CD4-positive, alpha-beta T cell treated with Interleukin-4 for 1 hour (primary cell): Measurements from ENCODE around the gene IMMP2L.

Experiments used
- DNase-seq, 2 donors: peaks; one replicate each; pipeline ENCODE4 v3.0.0-alpha.2; 2020 to 2022

Gene IMMP2L

DNA sequence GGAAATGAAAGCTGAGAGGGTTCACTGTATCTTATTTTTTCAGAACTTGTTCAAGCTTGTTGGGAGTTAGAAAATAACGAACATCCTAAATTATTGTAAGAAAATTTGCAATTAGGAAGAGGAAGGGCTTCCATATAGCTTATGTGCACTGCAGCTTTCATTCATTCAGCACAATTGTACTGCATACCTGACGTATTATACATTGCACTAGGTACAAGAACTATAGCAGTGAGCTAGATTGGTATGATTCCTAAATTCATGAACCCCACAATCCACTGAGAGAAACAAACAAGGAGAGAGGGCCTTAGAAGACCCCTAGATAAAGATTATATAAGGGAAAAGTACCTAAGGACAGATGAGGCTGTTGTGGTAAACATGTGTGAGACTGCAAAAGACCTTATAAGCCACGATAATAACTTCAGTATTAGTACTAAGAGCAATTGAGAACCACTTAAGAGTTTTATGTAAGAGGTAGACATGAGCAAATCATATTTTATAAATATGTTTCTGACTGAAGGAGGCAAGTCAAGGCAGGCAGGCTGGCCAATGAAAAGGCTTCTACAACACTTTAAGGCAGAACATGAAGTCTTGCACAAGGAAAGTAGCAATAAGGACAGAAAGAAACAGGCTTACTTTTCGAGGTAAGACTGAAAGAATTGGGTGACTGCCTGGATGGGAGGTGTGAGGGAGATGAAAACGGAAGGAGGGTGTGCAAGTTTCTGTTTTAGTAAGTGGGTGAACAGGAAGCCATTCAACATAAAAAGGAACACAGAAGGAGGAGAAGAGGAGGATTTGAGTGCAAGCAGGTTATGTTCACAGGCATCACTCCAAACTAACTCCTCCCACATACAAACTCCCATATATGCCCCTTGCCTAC lies 549.3 kb downstream of the IMMP2L start:
- DNase-seq = peak; percentile 31 to 51

DNA sequence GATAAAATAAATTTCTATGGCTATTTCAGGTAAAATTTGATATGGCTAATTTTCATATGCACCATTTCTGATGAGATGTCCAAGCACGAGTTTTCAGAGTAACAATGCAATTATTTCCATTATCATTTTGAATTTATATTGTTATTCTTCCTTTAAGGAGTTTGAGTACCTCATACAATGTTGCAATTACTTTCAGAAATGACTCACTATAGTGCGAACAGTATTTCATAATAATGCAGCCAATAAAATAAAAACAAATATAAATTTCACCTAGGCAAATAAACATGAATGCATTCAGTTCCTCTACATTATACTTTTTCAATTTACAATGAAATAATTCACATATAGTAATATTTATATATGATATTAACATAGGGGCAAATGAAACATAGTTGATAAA lies 550.1 kb downstream of the IMMP2L start:
- DNase-seq = no peak

DNA sequence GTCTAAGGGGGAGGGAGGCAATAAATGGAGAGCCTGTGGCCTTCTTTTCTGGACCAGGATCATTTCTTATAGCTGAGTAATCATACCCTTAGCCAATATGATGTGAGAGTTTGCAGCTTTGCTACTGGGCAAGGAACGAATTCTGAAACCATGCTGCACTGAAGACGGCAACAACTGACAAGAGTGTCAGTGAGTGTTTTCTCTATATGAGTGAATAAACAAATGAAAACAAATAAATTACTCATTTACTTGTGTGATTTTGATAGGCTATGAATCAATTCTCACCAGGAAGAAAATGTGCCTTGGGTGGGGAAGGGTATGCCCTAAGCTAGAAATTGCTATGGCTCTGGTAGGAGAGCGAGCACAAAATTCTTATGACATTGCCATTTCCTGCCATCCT lies 550.8 kb downstream of the IMMP2L start:
- no peak for DNase-seq

DNA sequence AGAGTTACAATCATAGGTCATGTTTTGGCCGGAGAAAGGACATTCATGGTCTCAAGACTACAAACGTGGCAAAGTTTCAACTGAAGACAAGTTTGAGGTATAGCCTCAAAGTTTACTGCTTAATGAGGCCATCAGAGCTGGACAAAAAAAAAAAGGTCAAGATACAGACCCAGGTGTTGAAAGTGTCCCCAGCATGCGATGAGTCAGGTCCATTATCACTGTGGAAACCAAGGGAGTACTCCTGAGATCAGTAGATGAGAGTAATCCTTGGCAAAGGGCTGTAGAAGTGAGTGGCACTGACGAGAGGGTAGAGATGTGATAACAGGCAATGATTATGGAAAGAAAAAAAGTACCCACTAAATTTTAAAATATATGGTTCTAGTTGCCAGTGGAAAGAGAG lies 551.5 kb downstream of the IMMP2L start:
- DNase-seq = no peak

DNA sequence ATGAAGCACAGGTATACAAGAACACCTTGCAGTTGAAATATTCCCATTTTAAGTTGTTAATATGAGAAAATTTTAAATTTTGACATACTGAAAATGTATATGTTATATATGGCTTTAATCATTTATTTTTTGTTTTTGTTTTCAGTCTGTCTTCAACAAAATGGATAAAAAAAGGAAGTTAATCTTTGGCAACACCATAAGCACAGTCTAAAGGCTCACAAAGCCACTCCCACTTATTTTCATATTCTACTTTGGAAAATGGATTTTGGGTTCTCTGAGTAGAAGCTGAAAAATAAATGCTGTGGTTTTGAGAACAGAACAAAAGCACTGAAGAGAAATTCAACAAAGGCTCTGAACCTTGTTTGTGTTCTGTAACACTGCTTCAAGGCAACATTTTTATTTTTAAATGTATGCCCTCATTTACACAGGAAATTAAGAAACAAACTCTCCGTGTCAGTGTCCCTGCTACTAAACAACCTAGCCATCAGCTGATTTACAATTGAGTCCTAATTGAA lies 552.7 kb downstream of the IMMP2L start:
- DNase-seq = peak in 1 of 2 donors; percentile 17

DNA sequence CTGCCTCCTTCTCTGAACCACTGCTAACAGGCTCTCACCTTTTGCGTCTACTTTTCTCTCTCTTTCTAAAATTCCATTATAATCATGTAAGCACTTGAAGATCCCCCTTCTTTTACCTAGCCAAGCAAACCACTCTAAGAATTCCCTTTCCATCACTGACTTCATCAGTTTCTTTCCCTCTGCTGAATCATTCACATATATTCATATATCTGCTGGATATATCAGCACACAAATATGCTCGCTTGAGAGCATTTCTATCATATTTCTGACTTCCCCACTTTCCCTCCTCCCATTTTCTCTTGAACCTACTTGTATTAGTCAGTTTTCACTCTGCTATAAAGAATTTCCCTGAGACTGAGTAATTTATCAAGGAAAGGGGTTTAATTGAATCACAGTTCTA lies 555.6 kb downstream of the IMMP2L start:
- no peak for DNase-seq

DNA sequence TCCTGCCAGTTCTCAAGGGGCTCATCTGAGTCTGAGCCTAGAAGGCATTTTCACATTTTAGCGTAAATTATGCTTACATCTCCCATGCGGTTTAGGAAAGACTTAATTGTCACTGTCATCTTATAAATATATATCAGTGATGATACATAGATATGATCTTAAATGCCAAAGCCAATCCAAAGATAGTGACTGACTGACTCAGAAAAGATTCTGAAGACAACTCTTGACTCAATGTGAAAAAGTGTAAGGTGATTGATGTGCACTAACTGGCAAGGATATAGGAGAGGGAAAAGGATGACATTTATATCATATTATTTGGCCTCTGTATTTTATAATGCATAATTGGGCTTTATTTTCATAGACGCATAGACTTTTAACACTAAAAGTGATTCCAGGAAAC lies 556.3 kb downstream of the IMMP2L start:
- no peak for DNase-seq

DNA sequence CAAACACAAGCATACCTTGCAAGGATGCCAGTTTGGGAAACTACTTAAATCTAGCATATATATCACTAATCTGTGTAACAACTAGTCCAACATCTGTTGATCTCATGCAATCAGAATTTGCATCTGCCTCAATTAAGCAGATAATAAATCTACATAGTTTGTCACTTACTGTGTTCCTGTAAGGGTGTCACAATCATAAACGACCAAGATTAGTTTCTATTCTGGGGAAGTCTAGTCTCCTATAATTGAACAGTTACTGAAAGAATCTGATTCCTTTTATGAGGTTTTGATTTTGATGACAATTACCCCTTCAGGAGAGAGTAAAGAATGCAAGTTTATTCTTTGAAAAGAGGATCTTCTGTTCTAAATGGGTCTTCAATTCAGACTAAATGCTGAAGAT lies 556.8 kb downstream of the IMMP2L start:
- DNase-seq = no peak

DNA sequence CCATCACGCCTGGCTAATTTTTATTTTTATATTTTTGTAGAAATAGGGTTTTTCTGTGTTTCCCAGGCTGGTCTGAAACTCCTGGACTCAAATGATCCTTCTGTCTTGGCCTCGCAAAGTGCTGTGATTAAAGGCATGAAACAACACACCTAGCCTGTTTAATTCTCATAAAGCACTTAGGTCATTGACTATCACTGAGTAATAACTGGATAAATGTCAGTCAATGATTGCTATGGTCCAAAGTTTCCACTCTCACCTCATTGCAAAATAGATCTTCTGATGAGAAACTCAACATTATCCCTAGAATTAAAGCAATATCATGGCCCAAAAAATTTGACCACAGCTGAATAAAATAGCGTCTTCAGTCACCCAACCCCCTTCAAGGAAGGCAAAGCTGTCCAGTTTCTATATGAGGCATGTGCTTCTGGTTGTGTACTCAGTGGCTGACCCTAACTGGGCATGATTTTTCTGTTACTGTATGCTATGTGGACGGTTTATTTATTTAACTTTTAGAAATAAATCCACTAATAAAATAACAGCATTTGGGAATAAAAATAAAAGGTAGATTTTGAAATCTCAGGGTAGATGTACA lies 557.9 kb downstream of the IMMP2L start:
- DNase-seq = no peak

DNA sequence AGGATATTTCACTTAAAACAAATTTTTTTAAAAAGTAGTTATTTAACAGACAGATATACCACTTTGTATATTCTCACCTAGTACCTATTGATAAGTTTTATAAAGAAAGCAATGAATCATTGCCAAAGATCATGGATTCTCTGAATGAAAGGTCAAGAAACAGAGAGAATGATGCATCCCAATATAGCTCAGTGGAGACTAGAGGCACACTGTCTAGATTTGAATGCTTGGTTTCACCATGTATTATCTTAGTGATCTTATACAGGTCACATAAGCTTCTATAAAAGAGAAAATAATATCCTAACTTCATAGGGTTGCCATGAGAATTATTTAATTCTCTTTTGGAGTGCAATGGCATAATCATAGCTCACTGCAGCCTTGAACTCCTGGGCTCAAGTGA lies 558.4 kb downstream of the IMMP2L start:
- no peak for DNase-seq

DNA sequence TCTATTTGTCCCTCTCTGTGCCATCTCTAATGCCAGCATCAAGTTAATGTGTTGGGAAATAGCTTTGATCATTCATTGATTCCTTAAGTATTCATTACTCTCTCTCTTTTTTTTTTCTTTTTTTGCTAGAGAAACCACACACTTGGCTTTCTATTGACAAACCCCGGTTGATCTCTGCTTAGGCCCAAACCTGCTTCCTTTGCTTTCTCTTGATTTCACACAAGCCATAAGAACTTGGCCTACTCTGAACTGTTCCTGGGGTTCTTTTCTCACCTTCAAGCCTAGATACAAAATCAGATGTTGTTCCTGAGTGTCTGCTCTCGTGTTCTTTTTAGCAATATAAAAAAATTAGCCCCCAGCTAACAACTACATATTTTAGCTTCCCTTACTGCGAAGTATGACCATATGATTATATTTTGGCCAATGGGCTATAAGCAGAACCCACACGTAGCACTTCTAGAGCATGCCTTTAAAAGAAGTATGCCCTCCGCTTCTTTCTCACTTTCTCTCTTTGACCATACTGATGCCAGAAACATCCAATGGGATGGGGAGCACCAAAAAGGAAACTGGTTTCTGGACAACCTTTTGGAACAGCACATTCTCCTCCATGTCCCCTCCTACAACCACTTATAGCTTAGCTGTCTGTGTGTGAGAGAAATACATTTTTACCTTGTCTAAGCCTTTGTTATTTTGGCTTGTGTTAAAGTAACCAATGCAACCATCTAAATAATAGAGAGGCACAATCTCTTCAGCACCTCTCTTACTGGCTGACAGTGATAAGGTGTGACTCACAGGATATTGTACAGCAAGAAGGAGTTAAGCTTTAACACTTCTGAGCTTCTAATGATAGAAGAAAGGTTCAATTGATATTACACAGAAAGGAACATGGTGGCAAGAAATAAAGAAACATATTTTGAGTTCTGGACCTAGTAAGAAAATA lies 568.0 kb downstream of the IMMP2L start:
- DNase-seq = no peak

DNA sequence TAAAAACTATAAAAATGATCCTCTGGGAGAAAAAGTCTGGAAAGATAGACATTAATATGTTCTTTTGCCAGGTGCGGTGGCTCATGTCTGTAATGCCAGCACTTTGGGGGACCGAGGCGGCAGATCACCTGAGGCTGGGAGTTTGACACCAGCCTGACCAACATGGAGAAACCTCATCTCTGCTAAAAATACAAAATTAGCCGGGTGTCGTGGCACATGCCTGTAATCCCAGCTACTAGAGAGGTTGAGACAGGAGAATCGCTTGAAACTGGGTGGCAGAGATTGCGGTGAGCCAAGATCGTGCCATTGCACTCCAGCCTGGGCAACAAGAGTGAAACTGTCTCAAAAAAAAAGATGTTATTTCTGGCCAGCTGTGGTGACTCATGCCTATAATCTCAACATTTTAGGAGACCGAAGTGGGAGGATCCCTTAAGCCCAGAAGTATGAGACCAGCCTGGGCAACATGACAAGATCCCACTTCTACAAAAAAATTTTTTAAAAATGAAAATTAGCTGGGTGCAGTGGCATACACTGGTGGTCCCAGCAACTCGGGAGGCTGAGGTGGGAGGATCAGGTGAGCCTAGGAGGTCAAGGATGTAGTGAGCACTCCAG lies 573.3 kb downstream of the IMMP2L start:
- DNase-seq = no peak

DNA sequence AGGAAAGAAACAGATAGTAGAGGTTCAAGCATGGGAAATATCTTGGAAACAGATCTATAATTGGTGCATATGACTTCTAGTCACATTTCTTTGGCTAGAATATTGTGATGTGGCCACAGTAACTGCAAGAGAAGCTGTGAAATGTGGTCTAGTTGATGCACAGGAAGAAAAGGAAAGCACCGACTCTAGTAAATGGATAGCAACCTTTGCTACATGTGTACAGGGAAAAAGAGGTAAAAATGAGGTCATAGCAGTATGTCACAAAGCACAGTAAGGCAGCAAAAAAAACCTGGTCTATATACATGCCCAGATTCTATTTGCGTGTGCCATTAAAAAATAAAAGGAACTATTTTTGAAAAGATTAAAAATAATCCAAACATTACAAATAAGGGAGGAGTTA lies 573.9 kb downstream of the IMMP2L start:
- DNase-seq = no peak

DNA sequence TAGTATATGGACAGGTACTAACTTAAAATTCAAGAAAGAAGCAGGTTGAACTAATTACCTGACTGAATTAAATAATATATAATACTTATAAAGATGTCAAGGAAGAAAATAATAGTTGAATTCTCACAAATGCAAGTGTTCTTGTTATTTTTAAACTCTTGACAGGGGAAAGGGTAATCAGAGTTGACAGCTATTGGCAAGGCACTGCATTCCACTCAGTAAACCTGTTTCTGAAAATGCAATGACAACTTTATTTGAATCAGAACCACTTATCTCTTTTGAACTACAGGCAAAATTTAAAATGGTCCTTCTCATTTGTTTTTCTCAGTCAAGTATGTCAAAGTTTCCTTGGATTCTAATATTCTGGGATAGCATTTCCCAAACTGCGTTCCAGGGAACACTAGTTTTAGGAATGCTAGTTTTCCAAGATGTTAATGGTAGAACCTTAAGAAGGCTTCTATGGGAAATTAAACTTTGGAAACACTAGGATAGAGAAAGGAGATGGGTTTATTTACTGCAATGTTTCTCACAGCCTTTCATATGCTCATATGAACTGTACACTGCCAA lies 575.1 kb downstream of the IMMP2L start:
- DNase-seq = no peak

DNA sequence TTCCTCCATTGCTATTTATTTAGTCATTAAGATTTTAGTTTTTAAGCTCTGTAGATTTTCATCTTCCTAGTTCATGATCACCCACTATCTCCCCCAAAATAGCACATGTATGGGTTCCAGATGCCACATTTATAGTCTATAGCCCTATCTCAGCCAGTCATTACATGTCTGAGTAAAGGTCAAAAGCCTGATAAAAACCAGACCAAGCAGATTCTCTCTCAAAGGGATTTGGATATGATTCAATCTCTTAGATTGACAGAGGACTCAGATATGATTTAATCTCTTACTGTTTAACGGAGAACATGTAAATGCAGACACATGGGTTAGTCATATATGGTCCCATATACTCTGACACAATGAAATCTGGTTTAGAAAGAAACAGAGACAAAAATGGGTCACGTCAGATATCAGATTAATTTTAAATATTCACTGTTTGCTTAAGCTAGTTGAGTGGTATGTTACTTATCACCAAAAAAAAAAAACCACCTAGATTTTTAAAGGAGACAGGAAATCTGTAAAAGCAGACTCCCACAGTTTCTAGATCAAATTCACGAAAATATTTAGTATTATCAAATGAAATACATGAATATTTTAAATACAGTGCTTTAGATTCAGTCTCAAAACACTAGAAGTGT lies 578.4 kb downstream of the IMMP2L start:
- DNase-seq = no peak

DNA sequence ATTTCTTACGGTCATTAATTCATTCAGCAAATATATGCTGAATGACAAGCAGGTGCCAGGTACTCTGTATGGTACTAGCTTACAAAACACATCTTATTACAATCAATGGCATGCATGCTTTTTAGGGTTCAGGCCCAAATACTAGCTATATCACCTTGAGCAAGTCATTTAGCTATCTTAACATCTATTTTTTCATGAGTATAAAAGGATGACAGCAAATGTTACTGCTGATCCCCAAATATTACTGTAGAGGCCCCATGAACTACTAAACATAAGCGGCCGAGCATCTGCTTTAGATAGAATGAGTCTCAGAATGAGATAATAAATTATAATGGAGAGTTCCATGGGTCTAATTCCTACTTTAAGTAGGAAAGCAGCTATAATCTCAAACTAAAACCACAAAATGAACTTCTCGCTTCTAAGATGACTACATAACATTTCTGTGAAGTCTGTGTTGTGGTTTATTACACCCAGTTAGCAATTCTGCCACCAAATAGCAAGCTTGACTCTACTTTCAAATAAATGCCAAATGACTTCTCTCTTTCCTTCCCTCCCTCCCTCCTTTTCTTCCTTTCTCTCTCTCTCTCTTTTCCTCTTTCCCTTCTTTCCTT lies 585.1 kb downstream of the IMMP2L start:
- peak in 1 of 2 donors; percentile 25 for DNase-seq

DNA sequence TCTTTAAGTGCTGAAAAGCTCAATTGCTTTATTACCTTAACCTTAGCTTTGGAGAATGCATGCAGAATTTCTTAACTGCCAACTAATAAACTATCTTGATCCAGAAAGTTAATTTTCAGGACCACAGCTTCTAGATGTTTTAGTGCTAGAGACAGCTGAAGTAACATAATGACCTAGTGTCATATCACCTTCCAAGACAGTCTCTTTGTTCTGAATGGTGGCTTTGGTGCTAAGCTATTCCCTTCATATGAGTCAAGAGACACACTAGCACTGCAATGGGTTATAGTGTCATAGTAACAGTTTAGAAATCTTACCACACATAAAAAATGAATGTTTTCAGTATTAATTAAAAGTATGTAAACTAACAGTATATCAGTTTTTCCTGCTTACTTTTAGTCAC lies 586.8 kb downstream of the IMMP2L start:
- DNase-seq = no peak

DNA sequence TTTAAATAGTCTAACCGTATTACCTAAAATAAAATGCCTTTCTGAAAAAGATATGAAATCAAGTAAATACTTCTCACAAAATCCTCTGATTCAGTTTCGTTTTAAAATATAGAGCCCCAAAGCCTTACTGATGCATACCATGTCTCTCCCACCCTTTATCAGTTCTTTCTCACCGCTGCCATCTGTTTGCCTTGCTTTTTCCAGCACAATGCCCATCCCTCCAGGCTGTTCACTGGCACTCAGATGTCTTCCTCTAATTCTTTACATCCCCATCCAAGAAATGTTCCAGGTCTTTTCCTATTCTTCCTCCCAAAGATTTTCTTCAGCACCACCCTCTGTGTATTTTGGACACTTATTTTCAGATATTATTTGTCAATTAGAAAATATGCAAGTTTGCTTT lies 587.9 kb downstream of the IMMP2L start:
- no peak for DNase-seq

DNA sequence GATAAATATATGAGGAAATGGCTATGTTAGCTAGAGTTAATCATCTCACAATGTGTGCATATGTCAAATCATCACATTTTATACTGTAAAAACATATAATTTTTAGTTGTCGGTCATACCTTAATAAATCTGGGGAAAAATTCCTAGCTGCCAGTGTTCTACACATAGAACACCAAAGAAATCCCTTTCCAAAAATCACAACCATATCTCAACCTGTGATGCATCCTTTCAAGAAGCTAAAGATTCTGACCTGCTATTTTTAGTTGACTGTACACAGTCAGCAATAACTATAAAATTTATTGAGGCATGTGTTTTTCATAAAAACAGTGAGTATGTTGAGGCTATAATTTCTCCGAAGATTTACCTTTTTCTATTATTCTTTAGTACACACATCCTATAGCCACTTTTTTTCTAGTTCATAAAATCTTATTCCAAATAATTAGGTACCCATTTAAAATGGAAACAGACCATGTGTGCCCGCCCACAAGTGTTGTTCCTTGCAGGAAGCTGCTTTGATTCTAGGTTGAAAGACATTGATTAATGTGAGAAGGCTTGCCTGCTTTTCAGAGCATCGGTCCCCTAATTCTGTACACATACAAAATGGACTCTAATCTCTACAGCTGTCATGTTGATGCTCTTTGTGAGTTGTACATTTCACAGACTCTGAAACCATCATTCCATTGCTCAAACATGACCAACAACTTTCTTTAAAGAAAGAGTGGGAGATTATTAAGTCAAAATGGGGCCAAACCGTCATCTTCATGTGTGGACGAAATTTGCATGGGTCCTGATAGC lies 588.9 kb downstream of the IMMP2L start:
- DNase-seq = no peak

DNA sequence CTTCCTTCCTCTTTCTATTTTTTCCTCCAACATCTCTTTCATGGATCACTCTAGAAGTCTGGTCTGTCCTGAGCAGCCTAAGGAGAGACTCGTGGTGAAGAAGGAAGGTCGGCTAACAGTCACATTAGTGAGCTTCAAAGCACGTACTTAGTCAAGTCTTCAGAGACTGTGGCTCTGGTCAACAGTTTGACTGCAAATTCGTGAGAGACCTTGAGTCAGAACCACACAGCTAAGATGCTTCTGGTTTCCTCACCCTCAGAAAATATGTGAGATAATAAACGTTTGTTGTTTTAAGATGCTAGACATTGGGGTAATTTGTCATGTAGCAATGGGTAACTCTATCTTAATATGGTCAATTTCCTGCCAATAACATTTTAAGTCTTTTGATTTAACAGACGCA lies 597.5 kb downstream of the IMMP2L start:
- DNase-seq = no peak

DNA sequence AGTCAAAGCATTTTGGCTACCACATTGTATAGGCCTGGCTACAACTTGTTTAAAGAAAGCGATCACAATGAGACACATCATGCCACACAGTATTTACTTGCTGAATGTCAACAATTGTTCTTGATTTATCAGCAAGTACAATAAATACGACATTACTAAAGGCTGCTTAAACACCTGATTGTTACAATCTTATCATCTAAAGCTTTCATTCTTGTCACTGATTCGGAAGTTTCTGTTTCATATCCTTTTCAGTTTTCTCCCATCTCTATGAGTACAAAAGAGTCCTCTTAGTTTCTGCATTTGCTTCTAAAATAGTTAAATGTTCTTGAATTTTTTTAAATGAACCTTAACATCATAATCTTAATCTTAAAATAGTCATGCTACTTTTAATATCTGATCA lies 599.5 kb downstream of the IMMP2L start:
- DNase-seq = no peak
